BE2C (cell line): ENCODE data around the gene GPR139. TPM values are rescaled to one million over a fixed set of nuclear protein-coding genes. Genes with fewer than 3 reads are reported as not detected.

Experiments used
- DNase-seq: peaks from one replicate; pipeline ENCODE4 v3.0.0-alpha.2; 2020
- H3K27me3 ChIP-seq: fragments of 250-450 bp; sonication (Bioruptor Pico); 2 replicates; pipeline ENCODE4 v1.5.1; 2020; ENCODE audit warnings: mild to moderate bottlenecking
- H3K36me3 ChIP-seq: fragments of 250-450 bp; sonication (Bioruptor Pico); 2 replicates; pipeline ENCODE4 v1.5.1; 2020; ENCODE audit warnings: mild to moderate bottlenecking
- H3K4me1 ChIP-seq: fragments of 250-450 bp; sonication (Bioruptor Pico); 2 replicates; pipeline ENCODE4 v1.5.1; 2020
- H3K4me3 ChIP-seq: 2 replicates; pipeline ENCODE4 v1.5.1; 2011; ENCODE audit warnings: low read depth, low read length
- H3K9me3 ChIP-seq: fragments of 250-450 bp; sonication (Bioruptor Pico); 2 replicates; pipeline ENCODE4 v1.5.1; 2020
- CTCF ChIP-seq: IDR thresholded peaks from 2 replicates; pipeline ENCODE4 v1.5.1; 2012; ENCODE audit warnings: mild to moderate bottlenecking, low read depth, low read length
- polyA plus RNA-seq: library from polyadenylated mRNA; unstranded; fragments of >200 nt; gene quantifications from one replicate; pipeline ENCODE4 v1.2.1, GENCODE V29; 2012; ENCODE audit warnings: low read depth, missing spikeins; ENCODE audit not compliant: insufficient read length, insufficient read depth

Gene GPR139
- not detected for polyA plus RNA-seq

- peak; percentile 18 for DNase-seq
- no peak for TF ChIP-seq CTCF
- Histone ChIP-seq H3K9me3 (no peaks in the 10 kb centered on the region), H3K4me3 (peak within 1 kb of the TSS; percentile 29), H3K36me3 (no peaks in the 10 kb centered on the region), H3K27me3 (peaks cover 26% of the 10 kb centered on the region), H3K4me1 (no peaks in the 10 kb centered on the region)
Observed at GRCh38 chr16:20073203-20074098, at the start of gene GPR139. TSS of gene GPR139 (minus strand) at chr16:20073890. CDS start at chr16:20073616, 274 bp downstream.

- H3K27me3 ChIP-seq: no peaks in the 10 kb centered on the region
- no peak overlapping the region for H3K4me3 ChIP-seq
- no peak for TF ChIP-seq CTCF
- no peak for DNase-seq
- no peaks in the 10 kb centered on the region for H3K9me3 ChIP-seq
- no peaks in the 10 kb centered on the region for H3K4me1 ChIP-seq
- H3K36me3 ChIP-seq: no peaks in the 10 kb centered on the region
Observed at GRCh38 chr16:20122011-20122410, 48.3 kb upstream of the GPR139 start.

- Histone ChIP-seq H3K9me3 (no peaks in the 10 kb centered on the region), H3K27me3 (no peaks in the 10 kb centered on the region), H3K36me3 (no peaks in the 10 kb centered on the region), H3K4me3 (no peak overlapping the region), H3K4me1 (no peaks in the 10 kb centered on the region)
- DNase-seq: no peak
- no peak for TF ChIP-seq CTCF
Observed at GRCh38 chr16:20114356-20114755, 40.7 kb upstream of the GPR139 start.

GRCh38 chr16:20111143-20111542 is 37.5 kb upstream of the GPR139 start:
- Histone ChIP-seq H3K4me3 (no peak overlapping the region), H3K27me3 (no peaks in the 10 kb centered on the region), H3K4me1 (no peaks in the 10 kb centered on the region), H3K9me3 (no peaks in the 10 kb centered on the region), H3K36me3 (no peaks in the 10 kb centered on the region)
- no peak for DNase-seq
- no peak for TF ChIP-seq CTCF

GRCh38 chr16:20107083-20107482 is 33.4 kb upstream of the GPR139 start:
- no peak overlapping the region for H3K4me3 ChIP-seq
- H3K36me3 ChIP-seq: no peaks in the 10 kb centered on the region
- H3K9me3 ChIP-seq: no peaks in the 10 kb centered on the region
- no peak for DNase-seq
- no peak for TF ChIP-seq CTCF
- H3K4me1 ChIP-seq: no peaks in the 10 kb centered on the region
- H3K27me3 ChIP-seq: no peaks in the 10 kb centered on the region

- no peak for TF ChIP-seq CTCF
- no peak for DNase-seq
Observed at GRCh38 chr16:20104563-20105183, 31.0 kb upstream of the GPR139 start.

More at GRCh38 chr16:20104563-20105183, 31.0 kb upstream of the GPR139 start:
- Histone ChIP-seq H3K36me3 (no peaks in the 10 kb centered on the region), H3K27me3 (no peaks in the 10 kb centered on the region), H3K9me3 (no peaks in the 10 kb centered on the region), H3K4me1 (no peaks in the 10 kb centered on the region), H3K4me3 (no peak overlapping the region)
